ENCODE data around the gene KLHL29. TPM values are rescaled to one million over a fixed set of nuclear protein-coding genes. Genes with fewer than 3 reads are reported as not detected.

KLHL29 gene
- total RNA-seq, 1 experiment from 2014 or later: 2.6 TPM

GRCh38 chr2:23697256-23698075 lies 312.5 kb downstream of the KLHL29 start:
- ChIA-PET CTCF (interaction anchor here (0.6 to 0.7 kb wide), 3 partner anchors 255 to 293 kb away, joined by 3 to 5 read pairs (median 4); no protein-coding TSS in a partner anchor), POLR2A (ENCODE audit: unreplicated experiment) (no interaction called here)
- no peaks in the 10 kb centered on the region for H3K9me2 ChIP-seq (replicated peaks; ENCODE audit: low read length)
- H3K79me2 ChIP-seq (ENCODE audit: low read length): no peaks in the 10 kb centered on the region
- H4K20me1 ChIP-seq (ENCODE audit: low read length): no peaks in the 10 kb centered on the region
- intact Hi-C loops (cut with micrococcal nuclease): no loop called here
- peak overlapping the region; percentile 53 for H3K27ac ChIP-seq (ENCODE audit: low read length)
- H3K36me3 ChIP-seq (ENCODE audit: low read depth, low read length): no peaks in the 10 kb centered on the region
- DNase-seq (peak; percentile 76), ATAC-seq (peak; percentile 85)
- no peaks in the 10 kb centered on the region for H3K27me3 ChIP-seq (ENCODE audit: low read length)
- H2AFZ ChIP-seq (ENCODE audit: low read length): no peak overlapping the region
- no TSS peak for BruUV-seq (replicated peaks)
- peaks cover 17% of the 10 kb centered on the region for H3K4me1 ChIP-seq (ENCODE audit: insufficient read depth, low read length)
- no peak overlapping the region for H3K4me3 ChIP-seq (ENCODE audit: low read length)
- H3K4me2 ChIP-seq (ENCODE audit: low read length): peak overlapping the region; percentile 49
- TF ChIP-seq EZH2phosphoT487 (IDR thresholded peaks at IDR 0.05; ENCODE audit: borderline replicate concordance, low read length): no peak
- TF ChIP-seq CTCF (conservative IDR thresholded peaks at IDR 0.05; ENCODE audit: low read depth, low read length): no peak
- TF ChIP-seq EZH2 (IDR thresholded peaks at IDR 0.05; ENCODE audit: low read length, unreplicated experiment): no peak
- no peaks in the 10 kb centered on the region for H3K9me3 ChIP-seq (ENCODE audit: low read length)
- H3F3A ChIP-seq (ENCODE audit: low read length, unreplicated experiment): no peaks in the 10 kb centered on the region
- H3K9ac ChIP-seq (ENCODE audit: low read length): no peak overlapping the region

- Histone ChIP-seq H3K9ac (ENCODE audit: low read length) (no peak overlapping the region), H3K9me3 (ENCODE audit: low read length) (no peaks in the 10 kb centered on the region), H4K20me1 (ENCODE audit: low read length) (no peaks in the 10 kb centered on the region), H3K9me2 (replicated peaks; ENCODE audit: low read length) (no peaks in the 10 kb centered on the region), H3K4me2 (ENCODE audit: low read length) (peak overlapping the region; percentile 49), H3K36me3 (ENCODE audit: low read depth, low read length) (no peaks in the 10 kb centered on the region), H3K4me1 (ENCODE audit: insufficient read depth, low read length) (peaks cover 17% of the 10 kb centered on the region), H2AFZ (ENCODE audit: low read length) (no peak overlapping the region), H3K4me3 (ENCODE audit: low read length) (no peak overlapping the region; the same call in 1 of the 2 replicates), H3F3A (ENCODE audit: low read length, unreplicated experiment) (no peaks in the 10 kb centered on the region), H3K27ac (ENCODE audit: low read length) (peak overlapping the region; percentile 53), H3K27me3 (ENCODE audit: low read length) (no peaks in the 10 kb centered on the region), H3K79me2 (ENCODE audit: low read length) (no peaks in the 10 kb centered on the region)
- BruUV-seq (replicated peaks): no TSS peak
- ChIA-PET POLR2A (ENCODE audit: unreplicated experiment) (no interaction called here), CTCF (interaction anchor here (0.6 to 0.7 kb wide), 3 partner anchors 254 to 294 kb away, joined by 3 to 5 read pairs (median 4); no protein-coding TSS in a partner anchor)
- no peak for TF ChIP-seq EZH2phosphoT487 (IDR thresholded peaks at IDR 0.05; ENCODE audit: borderline replicate concordance, low read length)
- no peak for TF ChIP-seq CTCF (conservative IDR thresholded peaks at IDR 0.05; ENCODE audit: low read depth, low read length)
- TF ChIP-seq EZH2 (IDR thresholded peaks at IDR 0.05; ENCODE audit: low read length, unreplicated experiment): no peak
- intact Hi-C loops (cut with micrococcal nuclease): no loop called here
- ATAC-seq (no peak), DNase-seq (no peak)
These were observed 313.2 kb downstream of the KLHL29 start for GRCh38 chr2:23698116-23698693.
